DND-41 (cell line): ENCODE results near the gene VSTM5.

Source experiments
- EZH2 ChIP-seq: IDR thresholded peaks from 3 replicates; pipeline ENCODE4 v1.6.1; 2012; ENCODE audit warnings: borderline replicate concordance, low read depth, mild to moderate bottlenecking, moderate library complexity, low read length, inconsistent platforms; ENCODE audit not compliant: severe bottlenecking
- TF ChIP-seq, protein P1 (sequence below): IDR thresholded peaks from 2 replicates; pipeline ENCODE4 v1.5.1; 2012; ENCODE audit warnings: borderline replicate concordance, low read length, moderate library complexity, mild to moderate bottlenecking; ENCODE audit not compliant: poor library complexity, severe bottlenecking; ENCODE audit errors: extremely low read depth

- TF ChIP-seq, protein P1, sequence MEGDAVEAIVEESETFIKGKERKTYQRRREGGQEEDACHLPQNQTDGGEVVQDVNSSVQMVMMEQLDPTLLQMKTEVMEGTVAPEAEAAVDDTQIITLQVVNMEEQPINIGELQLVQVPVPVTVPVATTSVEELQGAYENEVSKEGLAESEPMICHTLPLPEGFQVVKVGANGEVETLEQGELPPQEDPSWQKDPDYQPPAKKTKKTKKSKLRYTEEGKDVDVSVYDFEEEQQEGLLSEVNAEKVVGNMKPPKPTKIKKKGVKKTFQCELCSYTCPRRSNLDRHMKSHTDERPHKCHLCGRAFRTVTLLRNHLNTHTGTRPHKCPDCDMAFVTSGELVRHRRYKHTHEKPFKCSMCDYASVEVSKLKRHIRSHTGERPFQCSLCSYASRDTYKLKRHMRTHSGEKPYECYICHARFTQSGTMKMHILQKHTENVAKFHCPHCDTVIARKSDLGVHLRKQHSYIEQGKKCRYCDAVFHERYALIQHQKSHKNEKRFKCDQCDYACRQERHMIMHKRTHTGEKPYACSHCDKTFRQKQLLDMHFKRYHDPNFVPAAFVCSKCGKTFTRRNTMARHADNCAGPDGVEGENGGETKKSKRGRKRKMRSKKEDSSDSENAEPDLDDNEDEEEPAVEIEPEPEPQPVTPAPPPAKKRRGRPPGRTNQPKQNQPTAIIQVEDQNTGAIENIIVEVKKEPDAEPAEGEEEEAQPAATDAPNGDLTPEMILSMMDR, result no peak
- TF ChIP-seq EZH2, result no peak
Measured at GRCh38 chr11:93770160-93770559, 80.3 kb downstream of the VSTM5 start.
